ENCODE results near the gene NCKAP5.

DNA sequence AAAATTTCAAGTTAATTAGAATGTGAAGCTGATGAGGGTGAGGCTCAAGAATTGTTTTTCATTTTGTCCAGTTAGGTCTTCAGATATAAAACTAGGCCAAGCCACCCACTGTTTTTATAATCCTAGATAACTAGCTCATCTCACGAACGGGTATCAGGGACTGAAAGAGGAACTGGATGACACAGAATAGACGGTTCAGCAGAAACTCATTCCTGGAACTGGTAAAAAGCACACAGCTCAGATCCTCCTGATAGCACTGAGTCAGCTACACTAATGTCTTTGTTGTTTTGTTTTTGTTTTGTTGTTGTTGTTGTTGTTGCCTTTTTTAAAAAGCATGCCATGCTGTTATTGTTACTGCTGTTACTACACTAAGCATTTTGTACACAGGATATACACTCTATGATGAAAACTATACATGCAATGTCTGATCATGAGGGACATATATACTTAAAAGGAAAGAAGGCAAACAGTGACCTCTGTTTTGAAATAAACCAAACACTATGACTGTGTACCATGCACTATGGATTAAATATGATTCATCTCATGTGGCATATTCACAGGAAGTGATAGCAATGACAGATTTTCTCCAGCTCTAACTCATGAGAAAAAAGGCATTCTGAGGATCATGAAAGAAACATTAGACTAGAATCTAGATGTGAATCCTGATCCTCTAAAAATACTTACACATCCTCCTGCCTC is 437.6 kb downstream of the NCKAP5 start:
- TF ChIP-seq NR3C1 (CRISPR knock-in tag; IDR thresholded peaks at IDR 0.05), result no peak
- no peak for TF ChIP-seq MXD1 (CRISPR knock-in tag; IDR thresholded peaks at IDR 0.05; ENCODE audit: borderline replicate concordance, poor library complexity, severe bottlenecking)
- no peak for TF ChIP-seq NFIX (CRISPR knock-in tag; IDR thresholded peaks at IDR 0.05; ENCODE audit: low read depth)
- TF ChIP-seq FOXJ2 (tag; IDR thresholded peaks at IDR 0.05), result no peak
- no peak for TF ChIP-seq ZNF140 (CRISPR knock-in tag; IDR thresholded peaks at IDR 0.05)
- no peak for TF ChIP-seq POLR2A (conservative IDR thresholded peaks at IDR 0.05)
- TF ChIP-seq ZNF384 (IDR thresholded peaks at IDR 0.05; ENCODE audit: low read depth, low read length), result no peak
- TF ChIP-seq ELF2 (CRISPR knock-in tag; IDR thresholded peaks at IDR 0.05), result no peak
- TF ChIP-seq, protein P1, sequence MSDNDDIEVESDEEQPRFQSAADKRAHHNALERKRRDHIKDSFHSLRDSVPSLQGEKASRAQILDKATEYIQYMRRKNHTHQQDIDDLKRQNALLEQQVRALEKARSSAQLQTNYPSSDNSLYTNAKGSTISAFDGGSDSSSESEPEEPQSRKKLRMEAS (CRISPR knock-in tag; IDR thresholded peaks at IDR 0.05), result no peak
- no peak for TF ChIP-seq ZNF239 (CRISPR knock-in tag; IDR thresholded peaks at IDR 0.05)
- no peak for TF ChIP-seq CTCF (IDR thresholded peaks at IDR 0.05 in 2 of 3, conservative IDR thresholded peaks at IDR 0.05 in 1 of 3; ENCODE audit: insufficient read depth in 2 of 3, low read depth in 1 of 3, low read length in 3 of 3)
- TF ChIP-seq, protein P2, sequence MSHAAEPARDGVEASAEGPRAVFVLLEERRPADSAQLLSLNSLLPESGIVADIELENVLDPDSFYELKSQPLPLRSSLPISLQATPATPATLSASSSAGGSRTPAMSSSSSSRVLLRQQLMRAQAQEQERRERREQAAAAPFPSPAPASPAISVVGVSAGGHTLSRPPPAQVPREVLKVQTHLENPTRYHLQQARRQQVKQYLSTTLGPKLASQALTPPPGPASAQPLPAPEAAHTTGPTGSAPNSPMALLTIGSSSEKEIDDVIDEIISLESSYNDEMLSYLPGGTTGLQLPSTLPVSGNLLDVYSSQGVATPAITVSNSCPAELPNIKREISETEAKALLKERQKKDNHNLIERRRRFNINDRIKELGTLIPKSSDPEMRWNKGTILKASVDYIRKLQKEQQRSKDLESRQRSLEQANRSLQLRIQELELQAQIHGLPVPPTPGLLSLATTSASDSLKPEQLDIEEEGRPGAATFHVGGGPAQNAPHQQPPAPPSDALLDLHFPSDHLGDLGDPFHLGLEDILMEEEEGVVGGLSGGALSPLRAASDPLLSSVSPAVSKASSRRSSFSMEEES (CRISPR knock-in tag; IDR thresholded peaks at IDR 0.05), result no peak
- no peak for TF ChIP-seq GTF2A2 (tag; IDR thresholded peaks at IDR 0.05)
- TF ChIP-seq, protein P3, sequence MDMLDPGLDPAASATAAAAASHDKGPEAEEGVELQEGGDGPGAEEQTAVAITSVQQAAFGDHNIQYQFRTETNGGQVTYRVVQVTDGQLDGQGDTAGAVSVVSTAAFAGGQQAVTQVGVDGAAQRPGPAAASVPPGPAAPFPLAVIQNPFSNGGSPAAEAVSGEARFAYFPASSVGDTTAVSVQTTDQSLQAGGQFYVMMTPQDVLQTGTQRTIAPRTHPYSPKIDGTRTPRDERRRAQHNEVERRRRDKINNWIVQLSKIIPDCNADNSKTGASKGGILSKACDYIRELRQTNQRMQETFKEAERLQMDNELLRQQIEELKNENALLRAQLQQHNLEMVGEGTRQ (CRISPR knock-in tag; IDR thresholded peaks at IDR 0.05), result no peak

Data from K562 (cell line).